SK-N-SH (cell line): Measurements from ENCODE around the gene MAMDC2. TPM values are rescaled to one million over a fixed set of nuclear protein-coding genes. Genes with fewer than 3 reads are reported as not detected.
A peak's percentile ranks its signal among the peaks of the same experiment; 100 is the strongest.

Experiments used
- CTCF ChIA-PET: fragments of 300-600, 350-600 bp; formaldehyde crosslinking; extraction: SDS; loops from one replicate; lab custom pipeline; 2021; lab: Yijun Ruan, JAX
- POLR2A ChIA-PET: fragments of 350-600 bp; sonication (Branson Sonifier 250); formaldehyde crosslinking; extraction: SDS; loops from one replicate; lab custom pipeline; 2020; ENCODE audit warnings: antibody characterized with exemption, inconsistent platforms; lab: Yijun Ruan, JAX
- DNase-seq: peaks from one replicate; pipeline ENCODE4 v3.0.0; 2012
- H2AFZ ChIP-seq: fragments of 200-600 bp; sonication (generic); 2 replicates; pipeline ENCODE4 v1.8.1; 2016; ENCODE audit warnings: antibody characterized with exemption, mild to moderate bottlenecking, low read depth
- H3F3A ChIP-seq: fragments of 200-600 bp; sonication (generic); replicated peaks from 2 replicates; pipeline ENCODE3; 2016; ENCODE audit warnings: antibody characterized with exemption, mild to moderate bottlenecking; ENCODE audit not compliant: insufficient read depth
- H3K27ac ChIP-seq, 2 experiments: fragments of 200-500 bp in 1 of 2; fragments of 200-600 bp in 1 of 2; sonication (Bioruptor generic) in 1 of 2; sonication (generic), shearing (Covaris generic) in 1 of 2; 2 replicates each; pipeline versions ENCODE4 v1.5.1 to v1.6.1; 2014 to 2016; ENCODE audit warnings: low read depth in 2 of 2, inconsistent platforms in 1 of 2, low read length in 1 of 2, mild to moderate bottlenecking in 1 of 2, mixed read lengths in 1 of 2
- H3K27me3 ChIP-seq: fragments of 200-600 bp; sonication (generic), shearing (Covaris generic); 2 replicates; pipeline ENCODE4 v1.6.1; 2016; ENCODE audit warnings: mixed run types; ENCODE audit not compliant: insufficient read depth
- H3K36me3 ChIP-seq, 2 experiments: fragments of 200-500 bp in 1 of 2; fragments of 200-600 bp in 1 of 2; sonication (Bioruptor generic) in 1 of 2; sonication (generic) in 1 of 2; replicated peaks in 1 of 2; 2 replicates each; pipeline versions ENCODE3 to v1.5.1; 2014 to 2016; ENCODE audit warnings: low read length in 1 of 2, mild to moderate bottlenecking in 1 of 2; ENCODE audit not compliant: insufficient read depth in 2 of 2, control insufficient read depth in 1 of 2
- H3K4me1 ChIP-seq, 2 experiments: fragments of 200-500 bp in 1 of 2; fragments of 200-600 bp in 1 of 2; sonication (Bioruptor generic) in 1 of 2; sonication (generic), shearing (Covaris generic) in 1 of 2; 2 replicates each; pipeline versions ENCODE4 v1.5.1 to v1.6.1; 2014 to 2016; ENCODE audit warnings: low read depth in 1 of 2, low read length in 1 of 2, mixed run types in 1 of 2; ENCODE audit not compliant: insufficient read depth in 2 of 2, control insufficient read depth in 1 of 2
- H3K4me2 ChIP-seq: fragments of 200-600 bp; sonication (generic), shearing (Covaris generic); 2 replicates; pipeline ENCODE4 v1.6.1; 2017; ENCODE audit warnings: mixed run types
- H3K4me3 ChIP-seq, 2 experiments: fragments of 200-500 bp in 1 of 2; fragments of 200-600 bp in 1 of 2; sonication (Bioruptor generic) in 1 of 2; sonication (generic), shearing (Covaris generic) in 1 of 2; 2 replicates each; pipeline versions ENCODE4 v1.5.1 to v1.8.1; 2014 to 2016; ENCODE audit warnings: low read depth in 2 of 2, inconsistent platforms in 1 of 2, low read length in 1 of 2, mild to moderate bottlenecking in 1 of 2, mixed read lengths in 1 of 2, moderate library complexity in 1 of 2
- H3K79me2 ChIP-seq: fragments of 200-600 bp; sonication (generic); 2 replicates; pipeline ENCODE4 v1.8.1; 2017; ENCODE audit warnings: mild to moderate bottlenecking; ENCODE audit not compliant: insufficient read depth
- H3K9ac ChIP-seq: fragments of 200-600 bp; sonication (generic); 2 replicates; pipeline ENCODE4 v1.6.1; 2017; ENCODE audit warnings: mixed run types
- H3K9me2 ChIP-seq: fragments of 200-600 bp; sonication (generic); 2 replicates; pipeline ENCODE4 v1.6.1; 2017; ENCODE audit warnings: mixed run types
- H3K9me3 ChIP-seq: fragments of 200-600 bp; sonication (generic); 2 replicates; pipeline ENCODE4 v1.6.1; 2017; ENCODE audit warnings: mixed run types, mild to moderate bottlenecking, moderate library complexity
- H4K20me1 ChIP-seq: fragments of 200-600 bp; sonication (generic); 2 replicates; pipeline ENCODE4 v1.6.1; 2017; ENCODE audit warnings: mild to moderate bottlenecking, mixed run types; ENCODE audit not compliant: insufficient read depth
- CHD2 ChIP-seq: fragments of 150-350 bp; IDR thresholded peaks from 2 replicates; pipeline ENCODE4 v1.6.1; 2018; ENCODE audit warnings: low read length; ENCODE audit not compliant: partially characterized antibody
- ELF1 ChIP-seq: IDR thresholded peaks from 2 replicates; pipeline ENCODE4 v1.4.0; 2012
- EP300 ChIP-seq, 2 experiments: IDR thresholded peaks; 2 replicates each; pipeline versions ENCODE4 v1.4.0 to v1.6.1; 2012; ENCODE audit warnings: borderline replicate concordance in 1 of 2, low read depth in 1 of 2, low read length in 1 of 2
- EZH2phosphoT487 ChIP-seq: fragments of 200-600 bp; sonication (generic); IDR thresholded peaks from 2 replicates; pipeline ENCODE4 v1.6.1; 2017; ENCODE audit warnings: low read depth, mixed run types, mild to moderate bottlenecking, antibody characterized with exemption, moderate library complexity, borderline replicate concordance
- FOSL2 ChIP-seq: IDR thresholded peaks from 2 replicates; pipeline ENCODE4 v1.4.0; 2012; ENCODE audit warnings: low read depth, mild to moderate bottlenecking, moderate library complexity, borderline replicate concordance
- FOXJ3 ChIP-seq: sonication (generic); formaldehyde crosslinking; IDR thresholded peaks from 2 replicates; pipeline ENCODE4 v1.5.1; 2020; ENCODE audit warnings: mild to moderate bottlenecking, missing genetic modification reagents
- FOXM1 ChIP-seq: IDR thresholded peaks from 2 replicates; pipeline ENCODE4 v1.4.0; 2012; ENCODE audit warnings: low read depth, mild to moderate bottlenecking
- GABPA ChIP-seq: IDR thresholded peaks from 2 replicates; pipeline ENCODE4 v1.4.0; 2012; ENCODE audit warnings: low read depth, mild to moderate bottlenecking
- JUND ChIP-seq: IDR thresholded peaks from 2 replicates; pipeline ENCODE4 v1.4.0; 2012
- MXI1 ChIP-seq: IDR thresholded peaks from 2 replicates; pipeline ENCODE4 v1.6.1; 2012; ENCODE audit warnings: mild to moderate bottlenecking, low read depth, low read length, improper control_type of control experiment
- POLR2AphosphoS5 ChIP-seq: IDR thresholded peaks from 2 replicates; pipeline ENCODE4 v1.6.1; 2012; ENCODE audit warnings: low read depth, low read length
- RCOR1 ChIP-seq: fragments of 150-350 bp; IDR thresholded peaks from 2 replicates; pipeline ENCODE4 v1.6.1; 2017; ENCODE audit warnings: antibody characterized with exemption, low read length
- RFX5 ChIP-seq: IDR thresholded peaks from 2 replicates; pipeline ENCODE4 v1.6.1; 2012; ENCODE audit warnings: mild to moderate bottlenecking, improper control_type of control experiment, low read length
- RXRA ChIP-seq: IDR thresholded peaks from 2 replicates; pipeline ENCODE4 v1.4.0; 2012; ENCODE audit warnings: low read depth, mild to moderate bottlenecking, borderline replicate concordance
- TEAD4 ChIP-seq: IDR thresholded peaks from 2 replicates; pipeline ENCODE4 v1.4.0; 2012; ENCODE audit warnings: mild to moderate bottlenecking, borderline replicate concordance; ENCODE audit not compliant: insufficient read depth
- YY1 ChIP-seq: IDR thresholded peaks from 2 replicates; pipeline ENCODE4 v1.4.0; 2012; ENCODE audit warnings: low read depth, mild to moderate bottlenecking
- WGBS: methylation state at CpG from one replicate; pipeline ENCODE4 v1.1.6; 2017; ENCODE audit warnings: low lambda C conversion rate; 5-methylcytosine and 5-hydroxymethylcytosine counted together
- polyA plus RNA-seq, 3 experiments: library from polyadenylated mRNA; depleted of rRNA; stranded (reverse); fragments of >200 nt; gene quantifications; 2 replicates each; pipeline ENCODE4 v1.2.3, GENCODE V29; 2012
- TF ChIP-seq, protein P1 (sequence below): fragments of 200-600 bp; sonication (generic); IDR thresholded peaks from 2 replicates; pipeline ENCODE4 v1.6.1; 2017; ENCODE audit warnings: antibody characterized with exemption, mild to moderate bottlenecking, moderate library complexity
- TF ChIP-seq, protein P2 (sequence below): IDR thresholded peaks from 2 replicates; pipeline ENCODE4 v1.4.0; 2012; ENCODE audit warnings: low read depth
- TF ChIP-seq, protein P3 (sequence below): IDR thresholded peaks from 2 replicates; pipeline ENCODE4 v1.4.0; 2012; ENCODE audit warnings: low read depth, borderline replicate concordance
- TF ChIP-seq, protein P4 (sequence below): IDR thresholded peaks from 2 replicates; pipeline ENCODE4; 2012
- TF ChIP-seq, protein P5 (sequence below): IDR thresholded peaks from 2 replicates; pipeline ENCODE4 v1.6.1; 2012; ENCODE audit warnings: mild to moderate bottlenecking, low read depth, low read length, moderate library complexity

The MAMDC2 gene
- polyA plus RNA-seq, 1 of the 3 experiments (the other 2 are of a cell fraction) = not detected

GRCh38 chr9:70258692-70259511 is 215.3 kb downstream of the MAMDC2 start, which contains the start of gene SMC5 (continued):
- TF ChIP-seq, protein P1, sequence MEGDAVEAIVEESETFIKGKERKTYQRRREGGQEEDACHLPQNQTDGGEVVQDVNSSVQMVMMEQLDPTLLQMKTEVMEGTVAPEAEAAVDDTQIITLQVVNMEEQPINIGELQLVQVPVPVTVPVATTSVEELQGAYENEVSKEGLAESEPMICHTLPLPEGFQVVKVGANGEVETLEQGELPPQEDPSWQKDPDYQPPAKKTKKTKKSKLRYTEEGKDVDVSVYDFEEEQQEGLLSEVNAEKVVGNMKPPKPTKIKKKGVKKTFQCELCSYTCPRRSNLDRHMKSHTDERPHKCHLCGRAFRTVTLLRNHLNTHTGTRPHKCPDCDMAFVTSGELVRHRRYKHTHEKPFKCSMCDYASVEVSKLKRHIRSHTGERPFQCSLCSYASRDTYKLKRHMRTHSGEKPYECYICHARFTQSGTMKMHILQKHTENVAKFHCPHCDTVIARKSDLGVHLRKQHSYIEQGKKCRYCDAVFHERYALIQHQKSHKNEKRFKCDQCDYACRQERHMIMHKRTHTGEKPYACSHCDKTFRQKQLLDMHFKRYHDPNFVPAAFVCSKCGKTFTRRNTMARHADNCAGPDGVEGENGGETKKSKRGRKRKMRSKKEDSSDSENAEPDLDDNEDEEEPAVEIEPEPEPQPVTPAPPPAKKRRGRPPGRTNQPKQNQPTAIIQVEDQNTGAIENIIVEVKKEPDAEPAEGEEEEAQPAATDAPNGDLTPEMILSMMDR = no peak
- TF ChIP-seq RFX5 (peak; percentile 34; the same call in 1 of the 2 replicates), YY1 (peak; percentile 49; the same call in 1 of the 2 replicates), CHD2 (peak; percentile 98), FOSL2 (no peak), GABPA (peak; percentile 70), MXI1 (peak; percentile 82), TEAD4 (0 out of 2 replicates have a peak, but pooled peaks have one; percentile 6), FOXM1 (no peak)
- TF ChIP-seq, protein P2, sequence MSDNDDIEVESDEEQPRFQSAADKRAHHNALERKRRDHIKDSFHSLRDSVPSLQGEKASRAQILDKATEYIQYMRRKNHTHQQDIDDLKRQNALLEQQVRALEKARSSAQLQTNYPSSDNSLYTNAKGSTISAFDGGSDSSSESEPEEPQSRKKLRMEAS = peak; percentile 74

GRCh38 chr9:70259512-70259802 is 215.8 kb downstream of the MAMDC2 start:
- no peak for DNase-seq
- Histone ChIP-seq H3K4me3 (peak overlapping the region; percentile 88 to 97), H3K4me2 (peak overlapping the region; percentile 92), H3K4me1 (peaks cover 18 to 28% of the 10 kb centered on the region in 2 experiments), H3K27ac (peak overlapping the region; percentile 93 to 95), H3K36me3 (peaks cover 27 to 45% of the 10 kb centered on the region in 2 experiments), H3K79me2 (peaks cover 77% of the 10 kb centered on the region), H2AFZ (no peak overlapping the region), H3F3A (peaks cover 13% of the 10 kb centered on the region), H4K20me1 (peaks cover 39% of the 10 kb centered on the region), H3K9me2 (no peaks in the 10 kb centered on the region), H3K27me3 (no peaks in the 10 kb centered on the region), H3K9ac (peak overlapping the region; percentile 95), H3K9me3 (no peaks in the 10 kb centered on the region)
- CTCF ChIA-PET = no interaction called here
- WGBS = 0% methylated on average over 10 of the region's 10 CpGs
- POLR2A ChIA-PET = no interaction called here
- TF ChIP-seq, protein P3, sequence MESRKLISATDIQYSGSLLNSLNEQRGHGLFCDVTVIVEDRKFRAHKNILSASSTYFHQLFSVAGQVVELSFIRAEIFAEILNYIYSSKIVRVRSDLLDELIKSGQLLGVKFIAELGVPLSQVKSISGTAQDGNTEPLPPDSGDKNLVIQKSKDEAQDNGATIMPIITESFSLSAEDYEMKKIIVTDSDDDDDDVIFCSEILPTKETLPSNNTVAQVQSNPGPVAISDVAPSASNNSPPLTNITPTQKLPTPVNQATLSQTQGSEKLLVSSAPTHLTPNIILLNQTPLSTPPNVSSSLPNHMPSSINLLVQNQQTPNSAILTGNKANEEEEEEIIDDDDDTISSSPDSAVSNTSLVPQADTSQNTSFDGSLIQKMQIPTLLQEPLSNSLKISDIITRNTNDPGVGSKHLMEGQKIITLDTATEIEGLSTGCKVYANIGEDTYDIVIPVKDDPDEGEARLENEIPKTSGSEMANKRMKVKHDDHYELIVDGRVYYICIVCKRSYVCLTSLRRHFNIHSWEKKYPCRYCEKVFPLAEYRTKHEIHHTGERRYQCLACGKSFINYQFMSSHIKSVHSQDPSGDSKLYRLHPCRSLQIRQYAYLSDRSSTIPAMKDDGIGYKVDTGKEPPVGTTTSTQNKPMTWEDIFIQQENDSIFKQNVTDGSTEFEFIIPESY = no peak
- TF ChIP-seq RCOR1 = no peak
- no peak for TF ChIP-seq EP300 (IDR thresholded peaks at IDR 0.05; ENCODE audit: borderline replicate concordance in 1 of 2, low read depth in 1 of 2, low read length in 1 of 2)
- no peak for TF ChIP-seq GABPA
- TF ChIP-seq FOXM1 = no peak
- no peak for TF ChIP-seq ELF1
- TF ChIP-seq POLR2AphosphoS5 = no peak
- no peak for TF ChIP-seq CHD2
- no peak for TF ChIP-seq EZH2phosphoT487
- no peak for TF ChIP-seq JUND
- no peak for TF ChIP-seq RXRA
- TF ChIP-seq, protein P4, sequence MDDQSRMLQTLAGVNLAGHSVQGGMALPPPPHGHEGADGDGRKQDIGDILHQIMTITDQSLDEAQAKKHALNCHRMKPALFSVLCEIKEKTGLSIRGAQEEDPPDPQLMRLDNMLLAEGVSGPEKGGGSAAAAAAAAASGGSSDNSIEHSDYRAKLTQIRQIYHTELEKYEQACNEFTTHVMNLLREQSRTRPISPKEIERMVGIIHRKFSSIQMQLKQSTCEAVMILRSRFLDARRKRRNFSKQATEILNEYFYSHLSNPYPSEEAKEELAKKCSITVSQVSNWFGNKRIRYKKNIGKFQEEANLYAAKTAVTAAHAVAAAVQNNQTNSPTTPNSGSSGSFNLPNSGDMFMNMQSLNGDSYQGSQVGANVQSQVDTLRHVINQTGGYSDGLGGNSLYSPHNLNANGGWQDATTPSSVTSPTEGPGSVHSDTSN = no peak
- no peak for TF ChIP-seq FOXJ3 (CRISPR knock-in tag)
- TF ChIP-seq YY1 = no peak
- TF ChIP-seq, protein P5, sequence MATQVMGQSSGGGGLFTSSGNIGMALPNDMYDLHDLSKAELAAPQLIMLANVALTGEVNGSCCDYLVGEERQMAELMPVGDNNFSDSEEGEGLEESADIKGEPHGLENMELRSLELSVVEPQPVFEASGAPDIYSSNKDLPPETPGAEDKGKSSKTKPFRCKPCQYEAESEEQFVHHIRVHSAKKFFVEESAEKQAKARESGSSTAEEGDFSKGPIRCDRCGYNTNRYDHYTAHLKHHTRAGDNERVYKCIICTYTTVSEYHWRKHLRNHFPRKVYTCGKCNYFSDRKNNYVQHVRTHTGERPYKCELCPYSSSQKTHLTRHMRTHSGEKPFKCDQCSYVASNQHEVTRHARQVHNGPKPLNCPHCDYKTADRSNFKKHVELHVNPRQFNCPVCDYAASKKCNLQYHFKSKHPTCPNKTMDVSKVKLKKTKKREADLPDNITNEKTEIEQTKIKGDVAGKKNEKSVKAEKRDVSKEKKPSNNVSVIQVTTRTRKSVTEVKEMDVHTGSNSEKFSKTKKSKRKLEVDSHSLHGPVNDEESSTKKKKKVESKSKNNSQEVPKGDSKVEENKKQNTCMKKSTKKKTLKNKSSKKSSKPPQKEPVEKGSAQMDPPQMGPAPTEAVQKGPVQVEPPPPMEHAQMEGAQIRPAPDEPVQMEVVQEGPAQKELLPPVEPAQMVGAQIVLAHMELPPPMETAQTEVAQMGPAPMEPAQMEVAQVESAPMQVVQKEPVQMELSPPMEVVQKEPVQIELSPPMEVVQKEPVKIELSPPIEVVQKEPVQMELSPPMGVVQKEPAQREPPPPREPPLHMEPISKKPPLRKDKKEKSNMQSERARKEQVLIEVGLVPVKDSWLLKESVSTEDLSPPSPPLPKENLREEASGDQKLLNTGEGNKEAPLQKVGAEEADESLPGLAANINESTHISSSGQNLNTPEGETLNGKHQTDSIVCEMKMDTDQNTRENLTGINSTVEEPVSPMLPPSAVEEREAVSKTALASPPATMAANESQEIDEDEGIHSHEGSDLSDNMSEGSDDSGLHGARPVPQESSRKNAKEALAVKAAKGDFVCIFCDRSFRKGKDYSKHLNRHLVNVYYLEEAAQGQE = no peak
